ENCODE measurements around the gene GTF2H2C. TPM values are rescaled to one million over a fixed set of nuclear protein-coding genes. Genes with fewer than 3 reads are reported as not detected.
"Not testable (repeated sequence)": the region's sequence is repeated elsewhere in the genome, so short reads cannot be mapped to it uniquely, and the experiment has no call there.

The GTF2H2C gene
- total and polyA plus RNA-seq, 8 donors, result 9.4 to 15.6 (median 13.3) TPM

GRCh38 chr5:69531406-69531801 lies 28.6 kb upstream of the GTF2H2C start:
- DNase-seq, result no peak
- peak overlapping the region in 2 of 4 donors; percentile 30 to 48 for H3K27ac ChIP-seq
- FAIRE-seq, result no peak

GRCh38 chr5:69537911-69538310 lies 22.1 kb upstream of the GTF2H2C start:
- H3K36me3 ChIP-seq; DNase-seq; H3K4me1 ChIP-seq; H3K27ac ChIP-seq; ATAC-seq; H3K27me3 ChIP-seq; intact Hi-C loops (cut with DNase I); H3K4me3 ChIP-seq; H3K9me3 ChIP-seq: not testable (repeated sequence)
- 68 to 85% methylated on average over 2 to 3 of the region's 3 CpGs for WGBS, 2 donors
- peak; percentile 76 for FAIRE-seq

More at GRCh38 chr5:69531406-69531801, 28.6 kb upstream of the GTF2H2C start:
- intact Hi-C loops (cut with DNase I), result no loop called here
- H3K36me3 ChIP-seq, result no peaks in the 10 kb centered on the region
- H3K4me3 ChIP-seq, result no peak overlapping the region
- no peak for TF ChIP-seq CTCF (IDR thresholded peaks at IDR 0.05)
- no peak for ATAC-seq
- H3K4me1 ChIP-seq, result peaks cover 10 to 28% (median 22%) of the 10 kb centered on the region in 3 donors
- WGBS, 2 donors, result 33 to 40% methylated on average over 3 of the region's 3 CpGs
- H3K27me3 ChIP-seq, result no peaks in the 10 kb centered on the region
- H3K9me3 ChIP-seq, result no peaks in the 10 kb centered on the region

GRCh38 chr5:69538735-69539134 lies 21.3 kb upstream of the GTF2H2C start:
- H3K4me1 ChIP-seq; FAIRE-seq; H3K27ac ChIP-seq; DNase-seq; H3K4me3 ChIP-seq; H3K27me3 ChIP-seq; H3K36me3 ChIP-seq; intact Hi-C loops (cut with DNase I); H3K9me3 ChIP-seq: not testable (repeated sequence)
- ATAC-seq, result peak in 1 of 4 donors; percentile 30
- WGBS, 2 donors, result 31 to 40% methylated on average over 1 of the region's 2 CpGs

- intact Hi-C loops (cut with DNase I); H3K27ac ChIP-seq; H3K27me3 ChIP-seq; H3K9me3 ChIP-seq; H3K36me3 ChIP-seq; H3K4me3 ChIP-seq; ATAC-seq; DNase-seq; H3K4me1 ChIP-seq: not testable (repeated sequence)
- peak; percentile 5 for FAIRE-seq
- WGBS, 2 donors, result no CpG with 5 or more reads among the region's 1 CpG
Measured at GRCh38 chr5:69541347-69541746, 18.6 kb upstream of the GTF2H2C start.

GRCh38 chr5:69542838-69543618 lies 17.0 kb upstream of the GTF2H2C start:
- H3K4me1 ChIP-seq; H3K27ac ChIP-seq; H3K4me3 ChIP-seq; H3K27me3 ChIP-seq; DNase-seq; H3K36me3 ChIP-seq; H3K9me3 ChIP-seq; intact Hi-C loops (cut with DNase I): not testable (repeated sequence)
- FAIRE-seq (peak; percentile 26), ATAC-seq (peak; percentile 85 to 91 (median 86))
- WGBS, 2 donors, result no CpG with 5 or more reads among the region's 3 CpGs

GRCh38 chr5:69544602-69545001 lies 15.4 kb upstream of the GTF2H2C start:
- intact Hi-C loops (cut with DNase I); H3K4me1 ChIP-seq; DNase-seq; H3K36me3 ChIP-seq; H3K4me3 ChIP-seq; FAIRE-seq; H3K27ac ChIP-seq; H3K9me3 ChIP-seq; H3K27me3 ChIP-seq: not testable (repeated sequence)
- ATAC-seq, result peak in 3 of 4 donors; percentile 4 to 32 (median 21)
- no CpG with 5 or more reads among the region's 7 CpGs for WGBS, 2 donors

GRCh38 chr5:69560587-69561431 lies 818 bp downstream of the GTF2H2C start:
- H3K4me1 ChIP-seq; FAIRE-seq; H3K27me3 ChIP-seq; intact Hi-C loops (cut with DNase I); H3K36me3 ChIP-seq; H3K9me3 ChIP-seq: not testable (repeated sequence)
- H3K4me3 ChIP-seq, result peak overlapping the region in 2 of 4 donors; percentile 29 to 41
- peak; percentile 3 to 50 (median 14) for ATAC-seq
- peak in 2 of 6 donors; percentile 19 for DNase-seq
- 25 to 35% methylated on average over 19 to 24 of the region's 31 CpGs for WGBS, 2 donors
- H3K27ac ChIP-seq, result peak overlapping the region in 1 of 4 donors; percentile 15

GRCh38 chr5:69566172-69566571 lies 6.2 kb downstream of the GTF2H2C start:
- ATAC-seq; H3K4me3 ChIP-seq; H3K36me3 ChIP-seq; H3K27me3 ChIP-seq; H3K9me3 ChIP-seq; DNase-seq; FAIRE-seq; H3K4me1 ChIP-seq; intact Hi-C loops (cut with DNase I); H3K27ac ChIP-seq: not testable (repeated sequence)
- 63 to 67% methylated on average over 2 of the region's 2 CpGs for WGBS, 2 donors

GRCh38 chr5:69568072-69568471 lies 8.1 kb downstream of the GTF2H2C start:
- intact Hi-C loops (cut with DNase I); H3K4me3 ChIP-seq; H3K27ac ChIP-seq; DNase-seq; FAIRE-seq; H3K4me1 ChIP-seq; H3K9me3 ChIP-seq; H3K27me3 ChIP-seq; H3K36me3 ChIP-seq: not testable (repeated sequence)
- WGBS, 2 donors, result no CpG with 5 or more reads among the region's 2 CpGs
- peak in 2 of 4 donors; percentile 53 to 55 for ATAC-seq

GRCh38 chr5:69583356-69583755 lies 23.4 kb downstream of the GTF2H2C start:
- H3K36me3 ChIP-seq; H3K9me3 ChIP-seq; H3K4me3 ChIP-seq; ATAC-seq; H3K27ac ChIP-seq; FAIRE-seq; intact Hi-C loops (cut with DNase I); DNase-seq; H3K27me3 ChIP-seq; H3K4me1 ChIP-seq: not testable (repeated sequence)
- WGBS, 2 donors, result no CpG with 5 or more reads among the region's 2 CpGs
